ENCODE measurements around the gene FGGY.
"Not testable (repeated sequence)": the region's sequence is repeated elsewhere in the genome, so short reads cannot be mapped to it uniquely, and the experiment has no call there.

FGGY gene

GRCh38 chr1:59296358-59297256 is at the start of gene FGGY:
FGGY (plus strand) TSS chr1:59297094; CDS start chr1:59321550, 24,456 bp downstream.
- Mint-ChIP-seq H3K27ac (peak within 1 kb of the TSS; percentile 91), H3K4me3 (peak within 1 kb of the TSS; percentile 93), H3K4me1 (ENCODE audit: low read depth) (peaks cover 16% of the 10 kb centered on the region), H3K9me3 (ENCODE audit: low read depth) (no peaks in the 10 kb centered on the region), H3K36me3 (no peaks in the 10 kb centered on the region), H3K27me3 (no peaks in the 10 kb centered on the region)

GRCh38 chr1:59248758-59249157 is 48.1 kb upstream of the FGGY start:
- no peak overlapping the region for H3K4me3 Mint-ChIP-seq
- peaks cover 5% of the 10 kb centered on the region for H3K4me1 Mint-ChIP-seq (ENCODE audit: low read depth)
- peaks cover 2% of the 10 kb centered on the region for H3K27me3 Mint-ChIP-seq
- H3K27ac Mint-ChIP-seq = no peak overlapping the region
- peaks cover 2% of the 10 kb centered on the region for H3K36me3 Mint-ChIP-seq
- peaks cover 5% of the 10 kb centered on the region for H3K9me3 Mint-ChIP-seq (ENCODE audit: low read depth)

DNA sequence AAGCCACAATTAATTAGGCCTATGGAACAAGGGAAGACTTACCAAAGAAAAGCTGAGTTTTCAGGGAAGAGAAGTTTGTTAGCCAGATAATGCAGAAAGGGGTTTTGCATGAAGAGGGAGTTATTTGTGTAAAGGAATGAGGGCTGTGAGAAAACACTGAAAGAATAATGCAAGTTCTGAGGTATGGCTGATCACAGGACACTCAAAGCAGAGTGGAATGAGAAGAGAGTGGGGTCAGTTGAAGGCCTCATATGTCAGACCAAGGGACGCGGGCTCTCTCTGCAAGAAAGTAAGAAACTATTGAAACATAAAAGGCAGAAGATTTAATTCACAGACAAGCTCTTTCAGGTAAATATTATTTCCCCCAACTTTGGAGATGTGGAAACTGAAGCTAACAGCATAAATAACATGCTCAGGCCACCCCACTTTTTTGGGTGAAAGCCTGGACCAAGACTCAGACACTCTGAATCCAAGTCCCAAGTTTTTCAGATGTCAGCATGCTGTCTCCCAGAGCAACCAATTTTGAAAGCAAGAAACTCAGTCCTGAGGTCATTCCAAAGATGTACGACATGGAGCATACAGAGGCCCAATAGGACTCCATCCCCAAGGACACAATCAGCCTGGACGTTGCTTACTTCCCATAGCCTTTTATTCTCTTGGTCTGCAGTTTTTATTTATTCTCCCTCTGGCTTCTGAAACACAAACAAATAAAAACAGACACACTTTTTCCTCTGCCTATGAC is 47.3 kb upstream of the FGGY start:
- H3K4me1 Mint-ChIP-seq (ENCODE audit: low read depth) = peaks cover 5% of the 10 kb centered on the region
- peaks cover 5% of the 10 kb centered on the region for H3K9me3 Mint-ChIP-seq (ENCODE audit: low read depth)
- H3K27me3 Mint-ChIP-seq = peaks cover 2% of the 10 kb centered on the region
- peaks cover 2% of the 10 kb centered on the region for H3K36me3 Mint-ChIP-seq
- no peak overlapping the region for H3K27ac Mint-ChIP-seq
- H3K4me3 Mint-ChIP-seq = no peak overlapping the region

- H3K4me1 Mint-ChIP-seq (ENCODE audit: low read depth); H3K4me3 Mint-ChIP-seq: not testable (repeated sequence)
Measured at GRCh38 chr1:59251061-59251460, 45.8 kb upstream of the FGGY start.

DNA sequence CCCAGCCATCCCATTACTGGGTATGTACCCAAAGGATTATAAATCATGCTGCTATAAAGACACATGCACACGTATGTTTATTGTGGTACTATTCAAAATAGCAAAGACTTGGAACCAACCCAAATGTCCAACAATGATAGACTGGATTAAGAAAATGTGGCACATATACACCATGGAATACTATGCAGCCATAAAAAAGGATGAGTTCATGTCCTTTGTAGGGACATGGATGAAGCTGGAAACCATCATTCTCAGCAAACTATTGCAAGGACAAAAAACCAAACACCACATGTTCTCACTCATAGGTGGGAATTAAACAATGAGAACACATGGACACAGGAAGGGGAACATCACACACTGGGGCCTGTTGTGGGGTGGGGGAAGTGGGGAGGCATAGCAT is 40.5 kb upstream of the FGGY start:
- not testable (repeated sequence) for H3K27me3 Mint-ChIP-seq; H3K27ac Mint-ChIP-seq; H3K4me3 Mint-ChIP-seq; H3K4me1 Mint-ChIP-seq (ENCODE audit: low read depth); H3K9me3 Mint-ChIP-seq (ENCODE audit: low read depth); H3K36me3 Mint-ChIP-seq

More at GRCh38 chr1:59251061-59251460, 45.8 kb upstream of the FGGY start:
- not testable (repeated sequence) for H3K27ac Mint-ChIP-seq; H3K27me3 Mint-ChIP-seq; H3K36me3 Mint-ChIP-seq; H3K9me3 Mint-ChIP-seq (ENCODE audit: low read depth)

GRCh38 chr1:59258412-59259032 is 38.4 kb upstream of the FGGY start:
- no peaks in the 10 kb centered on the region for H3K4me1 Mint-ChIP-seq (ENCODE audit: low read depth)
- H3K27ac Mint-ChIP-seq = no peak overlapping the region

DNA sequence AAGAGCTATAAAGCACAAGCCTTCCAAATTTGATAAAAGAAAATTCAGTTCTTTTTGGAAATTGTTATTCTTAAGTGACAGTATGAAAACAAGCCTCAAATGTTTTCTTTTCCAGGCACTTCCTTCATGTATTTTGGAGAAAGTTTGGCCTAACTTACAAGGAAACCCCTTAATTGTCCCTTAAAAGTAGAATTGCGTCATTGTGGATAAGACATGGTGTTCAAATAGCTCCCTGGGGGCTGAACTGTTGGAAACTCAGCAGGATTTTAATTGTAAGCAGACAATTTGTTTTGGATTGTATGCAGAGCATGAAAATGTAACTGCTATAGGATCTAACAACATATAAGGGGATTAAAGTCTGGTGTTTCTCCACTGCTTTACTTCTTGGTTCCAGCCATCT is 35.4 kb upstream of the FGGY start:
- no peaks in the 10 kb centered on the region for H3K4me1 Mint-ChIP-seq (ENCODE audit: low read depth)
- H3K27ac Mint-ChIP-seq = no peak overlapping the region
- H3K27me3 Mint-ChIP-seq = no peaks in the 10 kb centered on the region
- no peak overlapping the region for H3K4me3 Mint-ChIP-seq
- no peaks in the 10 kb centered on the region for H3K9me3 Mint-ChIP-seq (ENCODE audit: low read depth)
- H3K36me3 Mint-ChIP-seq = no peaks in the 10 kb centered on the region

More at GRCh38 chr1:59258412-59259032, 38.4 kb upstream of the FGGY start:
- Mint-ChIP-seq H3K27me3 (no peaks in the 10 kb centered on the region), H3K36me3 (no peaks in the 10 kb centered on the region), H3K4me3 (no peak overlapping the region), H3K9me3 (ENCODE audit: low read depth) (no peaks in the 10 kb centered on the region)

- Mint-ChIP-seq H3K4me1 (ENCODE audit: low read depth) (no peaks in the 10 kb centered on the region), H3K36me3 (no peaks in the 10 kb centered on the region)
Measured at GRCh38 chr1:59262631-59263030, 34.3 kb upstream of the FGGY start.

GRCh38 chr1:59263111-59263510 is 33.8 kb upstream of the FGGY start:
- no peaks in the 10 kb centered on the region for H3K9me3 Mint-ChIP-seq (ENCODE audit: low read depth)
- H3K27ac Mint-ChIP-seq = no peak overlapping the region
- H3K27me3 Mint-ChIP-seq = no peaks in the 10 kb centered on the region
- no peaks in the 10 kb centered on the region for H3K36me3 Mint-ChIP-seq
- no peak overlapping the region for H3K4me3 Mint-ChIP-seq
- H3K4me1 Mint-ChIP-seq (ENCODE audit: low read depth) = no peaks in the 10 kb centered on the region

More at GRCh38 chr1:59262631-59263030, 34.3 kb upstream of the FGGY start:
- no peaks in the 10 kb centered on the region for H3K27me3 Mint-ChIP-seq
- no peak overlapping the region for H3K4me3 Mint-ChIP-seq
- H3K9me3 Mint-ChIP-seq (ENCODE audit: low read depth) = no peaks in the 10 kb centered on the region
- H3K27ac Mint-ChIP-seq = no peak overlapping the region

DNA sequence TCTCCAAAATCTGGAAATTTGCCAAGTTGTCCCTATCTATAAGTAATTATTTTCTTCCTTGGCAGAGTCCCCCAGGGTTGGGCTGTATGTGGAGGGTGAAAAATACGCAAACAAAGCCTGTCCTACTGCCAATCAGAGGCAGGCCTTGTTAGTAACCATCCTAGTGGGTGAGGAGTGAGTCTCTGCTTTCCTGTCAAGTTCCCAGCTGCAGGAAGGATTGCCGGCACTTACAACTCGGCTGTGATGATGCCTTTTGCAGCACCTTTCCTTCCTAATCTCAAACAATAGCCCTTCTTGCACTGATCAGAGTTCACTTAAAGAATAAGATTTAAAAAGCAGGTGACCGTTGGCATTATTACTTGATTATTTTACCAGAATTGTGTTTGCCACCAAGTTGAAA is 31.3 kb upstream of the FGGY start:
- Mint-ChIP-seq H3K36me3 (peaks cover 3% of the 10 kb centered on the region), H3K9me3 (ENCODE audit: low read depth) (no peaks in the 10 kb centered on the region), H3K4me1 (ENCODE audit: low read depth) (no peaks in the 10 kb centered on the region), H3K27me3 (peaks cover 6% of the 10 kb centered on the region), H3K27ac (no peak overlapping the region), H3K4me3 (no peak overlapping the region)

DNA sequence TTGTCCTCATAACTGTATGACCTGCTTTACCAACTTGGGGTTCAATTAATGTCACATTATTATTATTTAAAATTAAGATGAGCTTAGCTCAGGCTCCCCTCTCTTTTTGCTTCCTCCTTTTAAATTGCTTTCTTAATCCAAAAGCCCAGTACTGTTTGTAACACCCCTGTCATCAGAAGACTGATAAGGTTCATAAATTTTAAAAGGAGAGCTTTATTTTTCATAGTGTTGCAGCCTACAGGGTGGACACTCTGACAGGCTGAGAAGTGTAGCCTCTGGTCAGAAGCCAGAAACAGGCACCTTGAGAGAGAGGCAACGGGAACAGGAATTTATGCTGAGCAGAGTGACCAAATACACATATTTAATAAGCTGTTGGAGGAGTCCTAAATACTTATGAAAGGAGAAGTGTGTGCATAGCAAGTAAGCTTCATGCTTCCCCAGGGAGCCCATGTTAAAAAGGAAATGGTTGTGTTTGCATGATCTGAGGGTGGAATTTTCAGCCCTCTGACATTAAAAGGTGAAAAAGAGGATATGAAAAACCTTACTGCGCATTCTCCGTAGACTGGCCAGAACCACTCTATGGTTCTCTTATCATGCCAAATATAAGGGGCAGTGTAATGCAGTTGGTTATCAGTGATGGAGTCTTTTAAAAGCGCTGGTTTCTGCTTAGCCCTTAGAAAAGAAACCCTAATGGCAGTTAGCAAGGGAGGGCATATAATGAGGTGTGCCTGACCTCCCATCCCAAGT is 30.5 kb upstream of the FGGY start:
- H3K4me3 Mint-ChIP-seq = no peak overlapping the region
- H3K9me3 Mint-ChIP-seq (ENCODE audit: low read depth) = no peaks in the 10 kb centered on the region
- H3K27me3 Mint-ChIP-seq = peaks cover 6% of the 10 kb centered on the region
- H3K36me3 Mint-ChIP-seq = peaks cover 3% of the 10 kb centered on the region
- H3K27ac Mint-ChIP-seq = no peak overlapping the region
- no peaks in the 10 kb centered on the region for H3K4me1 Mint-ChIP-seq (ENCODE audit: low read depth)

DNA sequence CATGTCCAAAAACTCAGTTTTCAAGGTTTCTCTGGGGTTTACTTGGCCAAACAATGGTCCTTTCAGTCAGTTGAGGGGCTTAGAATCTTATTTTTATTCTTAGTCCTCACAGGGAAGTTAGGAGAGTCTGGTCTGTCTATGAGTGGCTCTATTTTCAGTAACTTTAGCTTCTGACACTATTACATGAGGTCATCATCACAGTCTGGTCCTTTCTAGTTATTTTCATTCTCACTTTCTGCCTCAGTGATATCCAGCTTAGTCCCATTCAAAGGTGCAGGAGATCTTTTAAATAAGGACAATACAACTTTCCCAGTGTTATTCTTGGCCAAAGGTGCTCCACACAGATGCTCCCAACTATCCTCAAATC is 30.0 kb upstream of the FGGY start:
- Mint-ChIP-seq H3K4me1 (ENCODE audit: low read depth) (no peaks in the 10 kb centered on the region), H3K36me3 (peaks cover 3% of the 10 kb centered on the region), H3K27ac (no peak overlapping the region), H3K4me3 (no peak overlapping the region), H3K9me3 (ENCODE audit: low read depth) (no peaks in the 10 kb centered on the region), H3K27me3 (peaks cover 6% of the 10 kb centered on the region)

- no peak overlapping the region for H3K27ac Mint-ChIP-seq
- peaks cover 3% of the 10 kb centered on the region for H3K36me3 Mint-ChIP-seq
- no peaks in the 10 kb centered on the region for H3K9me3 Mint-ChIP-seq (ENCODE audit: low read depth)
- H3K4me3 Mint-ChIP-seq = no peak overlapping the region
- H3K27me3 Mint-ChIP-seq = peaks cover 6% of the 10 kb centered on the region
- H3K4me1 Mint-ChIP-seq (ENCODE audit: low read depth) = no peaks in the 10 kb centered on the region
Measured at GRCh38 chr1:59268406-59268805, 28.5 kb upstream of the FGGY start.

- H3K27ac Mint-ChIP-seq = no peak overlapping the region
Measured at GRCh38 chr1:59271561-59272260, 25.2 kb upstream of the FGGY start.

More at GRCh38 chr1:59271561-59272260, 25.2 kb upstream of the FGGY start:
- Mint-ChIP-seq H3K9me3 (ENCODE audit: low read depth) (no peaks in the 10 kb centered on the region), H3K4me1 (ENCODE audit: low read depth) (no peaks in the 10 kb centered on the region), H3K36me3 (peaks cover 3% of the 10 kb centered on the region), H3K4me3 (no peak overlapping the region), H3K27me3 (peaks cover 6% of the 10 kb centered on the region)

All from activated naive CD8-positive, alpha-beta T cell (primary cell).